ENCODE measurements around the gene ABR. TPM values are rescaled to one million over a fixed set of nuclear protein-coding genes. Genes with fewer than 3 reads are reported as not detected.

Gene ABR
- polyA plus RNA-seq, 1 experiment: 65.4 TPM

DNA sequence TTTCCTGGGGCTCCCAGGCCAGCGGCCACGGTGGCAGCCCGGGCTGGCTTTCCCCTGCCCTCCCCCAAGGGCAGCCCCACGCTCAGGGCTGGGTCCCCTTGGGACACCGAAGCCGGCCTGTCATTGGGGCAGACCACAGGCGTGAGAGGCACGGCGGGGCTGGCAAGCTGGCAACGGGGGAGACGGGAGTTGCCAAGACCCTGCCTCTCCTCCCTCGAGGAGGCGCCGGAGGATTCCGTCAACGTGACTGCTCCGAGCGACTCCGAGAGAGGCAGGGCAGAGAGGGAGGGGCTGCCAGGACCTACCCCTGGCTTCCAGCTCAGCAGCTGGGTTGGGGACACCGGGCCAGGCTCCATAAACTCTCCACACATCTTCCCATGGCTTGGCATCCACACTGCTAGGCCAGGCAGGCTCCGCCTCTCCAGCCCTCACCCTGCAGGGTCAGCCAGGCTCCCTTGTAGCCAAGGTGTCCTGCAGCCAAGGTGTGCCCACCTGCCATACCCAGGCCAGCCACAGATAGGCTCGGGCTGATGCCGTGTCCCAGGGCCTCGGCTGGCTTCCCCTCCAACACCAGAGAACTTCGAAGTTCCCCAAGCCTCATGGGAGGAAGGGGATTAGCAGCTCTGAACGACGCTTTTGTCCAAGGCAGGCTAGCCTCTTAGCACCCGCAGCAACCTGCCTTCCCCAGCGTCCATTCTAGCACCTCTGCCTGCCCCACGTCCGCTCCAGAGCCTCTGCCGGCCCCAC lies 157.3 kb downstream of the ABR start:
- CTCF ChIA-PET: interaction anchor here (2.7 kb wide), 1 partner anchor 34 kb away, joined by 8 read pairs; no protein-coding TSS in a partner anchor
- TF ChIP-seq, protein P1, sequence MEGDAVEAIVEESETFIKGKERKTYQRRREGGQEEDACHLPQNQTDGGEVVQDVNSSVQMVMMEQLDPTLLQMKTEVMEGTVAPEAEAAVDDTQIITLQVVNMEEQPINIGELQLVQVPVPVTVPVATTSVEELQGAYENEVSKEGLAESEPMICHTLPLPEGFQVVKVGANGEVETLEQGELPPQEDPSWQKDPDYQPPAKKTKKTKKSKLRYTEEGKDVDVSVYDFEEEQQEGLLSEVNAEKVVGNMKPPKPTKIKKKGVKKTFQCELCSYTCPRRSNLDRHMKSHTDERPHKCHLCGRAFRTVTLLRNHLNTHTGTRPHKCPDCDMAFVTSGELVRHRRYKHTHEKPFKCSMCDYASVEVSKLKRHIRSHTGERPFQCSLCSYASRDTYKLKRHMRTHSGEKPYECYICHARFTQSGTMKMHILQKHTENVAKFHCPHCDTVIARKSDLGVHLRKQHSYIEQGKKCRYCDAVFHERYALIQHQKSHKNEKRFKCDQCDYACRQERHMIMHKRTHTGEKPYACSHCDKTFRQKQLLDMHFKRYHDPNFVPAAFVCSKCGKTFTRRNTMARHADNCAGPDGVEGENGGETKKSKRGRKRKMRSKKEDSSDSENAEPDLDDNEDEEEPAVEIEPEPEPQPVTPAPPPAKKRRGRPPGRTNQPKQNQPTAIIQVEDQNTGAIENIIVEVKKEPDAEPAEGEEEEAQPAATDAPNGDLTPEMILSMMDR (IDR thresholded peaks at IDR 0.05; ENCODE audit: insufficient read depth, low read depth, low read length): no peak
- DNase-seq (ENCODE audit: low read depth): no peak
- no peaks in the 10 kb centered on the region for H3K27me3 ChIP-seq (ENCODE audit: control insufficient read depth, insufficient read depth, low read length)
- no peak overlapping the region for H3K4me3 ChIP-seq (ENCODE audit: low read depth, low read length)
- POLR2A ChIA-PET: no interaction called here
- peaks cover 8% of the 10 kb centered on the region for H3K36me3 ChIP-seq (ENCODE audit: control insufficient read depth, insufficient read depth, low read length)

DNA sequence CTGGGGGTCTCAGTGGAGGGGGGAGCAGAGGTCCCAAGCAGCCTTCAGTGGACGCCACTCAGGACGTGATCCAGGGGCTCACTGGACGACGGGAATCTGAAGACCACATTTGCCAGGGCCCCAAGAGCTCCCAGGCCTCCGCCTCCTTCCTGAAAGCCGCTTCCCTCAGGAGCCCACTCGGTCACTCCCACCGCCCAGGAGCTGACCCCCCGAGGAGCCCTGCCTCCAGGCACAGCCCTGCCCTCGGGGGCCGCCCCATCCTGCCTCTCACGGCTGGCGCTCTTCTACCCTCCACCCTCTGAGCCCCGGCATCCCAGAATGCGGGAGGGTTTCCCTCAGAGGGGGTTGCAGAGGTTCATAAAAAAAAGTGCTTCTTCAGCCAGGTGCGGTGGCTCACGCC lies 158.6 kb downstream of the ABR start:
- ChIA-PET CTCF (interaction anchor here (1.5 kb wide), 1 partner anchor 35 kb away, joined by 4 read pairs; no protein-coding TSS in a partner anchor), POLR2A (no interaction called here)
- TF ChIP-seq, protein P1 (IDR thresholded peaks at IDR 0.05; ENCODE audit: insufficient read depth, low read depth, low read length): no peak
- no peak for DNase-seq (ENCODE audit: low read depth)
- Histone ChIP-seq H3K36me3 (ENCODE audit: control insufficient read depth, insufficient read depth, low read length) (peaks cover 8% of the 10 kb centered on the region), H3K4me3 (ENCODE audit: low read depth, low read length) (no peak overlapping the region), H3K27me3 (ENCODE audit: control insufficient read depth, insufficient read depth, low read length) (no peaks in the 10 kb centered on the region)

DNA sequence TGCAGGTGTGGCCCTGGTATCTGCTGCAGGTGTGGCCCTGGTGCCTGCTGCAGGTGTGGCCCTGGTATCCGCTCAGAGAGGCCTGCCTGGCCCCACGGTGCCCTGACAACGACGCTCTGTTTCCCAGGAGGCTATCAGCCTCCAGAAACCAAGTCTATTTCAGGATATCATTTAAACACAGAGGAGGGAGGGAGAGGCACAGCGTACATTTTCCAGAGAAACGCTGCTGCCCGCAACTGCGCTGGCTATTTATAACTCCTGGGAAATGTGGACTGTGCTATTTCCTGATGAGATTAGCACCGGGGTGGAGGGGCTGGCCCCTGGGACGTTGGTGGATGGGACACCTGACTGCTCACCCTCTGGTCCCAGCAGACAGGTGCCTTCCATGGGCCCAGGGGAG lies 160.3 kb downstream of the ABR start:
- Histone ChIP-seq H3K4me3 (ENCODE audit: low read depth, low read length) (no peak overlapping the region), H3K36me3 (ENCODE audit: control insufficient read depth, insufficient read depth, low read length) (peaks cover 5% of the 10 kb centered on the region), H3K27me3 (ENCODE audit: control insufficient read depth, insufficient read depth, low read length) (no peaks in the 10 kb centered on the region)
- DNase-seq (ENCODE audit: low read depth): no peak
- POLR2A ChIA-PET: no interaction called here
- CTCF ChIA-PET: no interaction called here
- TF ChIP-seq, protein P1 (IDR thresholded peaks at IDR 0.05; ENCODE audit: insufficient read depth, low read depth, low read length): no peak

DNA sequence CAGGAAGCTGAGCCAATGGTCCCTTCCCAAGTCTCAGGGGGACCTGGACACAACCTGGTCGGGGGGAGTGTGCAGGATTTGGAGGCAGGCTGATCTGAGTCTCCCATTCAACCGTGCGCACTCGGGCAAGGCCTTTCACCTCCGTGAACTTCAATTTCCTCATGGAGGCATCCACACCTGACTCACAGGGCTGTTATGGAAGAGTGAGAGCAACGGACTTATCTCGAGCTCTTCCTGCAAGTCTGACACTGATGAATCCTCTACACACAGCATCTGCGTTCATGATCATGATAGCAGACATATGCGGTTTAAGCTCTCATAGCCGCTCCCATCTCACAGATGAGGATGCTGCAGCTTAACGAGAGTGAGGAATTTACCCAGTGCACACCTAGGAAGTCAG lies 161.2 kb downstream of the ABR start:
- Histone ChIP-seq H3K27me3 (ENCODE audit: control insufficient read depth, insufficient read depth, low read length) (no peaks in the 10 kb centered on the region), H3K36me3 (ENCODE audit: control insufficient read depth, insufficient read depth, low read length) (peaks cover 3% of the 10 kb centered on the region; the same call in 1 of the 2 replicates), H3K4me3 (ENCODE audit: low read depth, low read length) (no peak overlapping the region)
- POLR2A ChIA-PET: no interaction called here
- TF ChIP-seq, protein P1 (IDR thresholded peaks at IDR 0.05; ENCODE audit: insufficient read depth, low read depth, low read length): no peak
- no peak for DNase-seq (ENCODE audit: low read depth)
- CTCF ChIA-PET: interaction anchor here (0.9 to 1.2 kb wide), 3 partner anchors 18 to 139 kb away, joined by 3 read pairs; no protein-coding TSS in a partner anchor

GRCh38 chr17:1013729-1014090 lies 166.1 kb downstream of the ABR start:
- CTCF ChIA-PET: interaction anchor here (1.4 kb wide), 2 partner anchors 15 to 42 kb away, joined by 3 to 5 read pairs; no protein-coding TSS in a partner anchor
- Histone ChIP-seq H3K4me3 (ENCODE audit: low read depth, low read length) (no peak overlapping the region), H3K36me3 (ENCODE audit: control insufficient read depth, insufficient read depth, low read length) (peaks cover 15% of the 10 kb centered on the region), H3K27me3 (ENCODE audit: control insufficient read depth, insufficient read depth, low read length) (no peaks in the 10 kb centered on the region)
- no peak for DNase-seq (ENCODE audit: low read depth)
- TF ChIP-seq, protein P1 (IDR thresholded peaks at IDR 0.05; ENCODE audit: insufficient read depth, low read depth, low read length): no peak
- POLR2A ChIA-PET: no interaction called here

All from BJ (cell line).